ENCODE results near the gene PCCA. TPM values are rescaled to one million over a fixed set of nuclear protein-coding genes. Genes with fewer than 3 reads are reported as not detected.

The PCCA gene
- total RNA-seq, 4 donors from 2014 or later = 24.8 to 122 (median 53.0) TPM

DNA sequence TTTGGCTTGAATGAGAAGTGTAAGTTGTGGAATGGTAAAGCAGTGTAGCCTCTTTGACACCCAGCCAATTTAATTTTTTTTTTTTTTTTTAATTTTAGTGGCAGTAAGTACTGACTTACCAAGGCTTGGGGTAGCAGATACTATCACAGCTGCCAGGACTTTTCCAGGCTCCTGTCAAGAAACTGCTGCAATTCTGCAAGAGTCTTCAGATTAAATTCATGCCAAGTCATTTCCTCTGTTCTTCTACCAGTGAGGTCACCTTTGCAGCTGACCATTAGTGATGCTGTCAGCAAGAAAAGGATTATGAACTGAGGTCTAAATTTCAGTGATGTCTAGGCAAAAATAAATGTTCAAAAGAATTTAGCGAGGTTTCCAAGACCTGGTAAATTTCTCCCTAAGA, 408.5 kb downstream of the PCCA start:
- Histone ChIP-seq H3K36me3 (no peaks in the 10 kb centered on the region), H3K4me1 (no peaks in the 10 kb centered on the region), H3K4me3 (no peak overlapping the region), H3K9me3 (no peaks in the 10 kb centered on the region), H3K27ac (no peak overlapping the region), H3K27me3 (no peaks in the 10 kb centered on the region)
- no peak for TF ChIP-seq POLR2A (IDR thresholded peaks at IDR 0.05)
- TF ChIP-seq, protein P1, sequence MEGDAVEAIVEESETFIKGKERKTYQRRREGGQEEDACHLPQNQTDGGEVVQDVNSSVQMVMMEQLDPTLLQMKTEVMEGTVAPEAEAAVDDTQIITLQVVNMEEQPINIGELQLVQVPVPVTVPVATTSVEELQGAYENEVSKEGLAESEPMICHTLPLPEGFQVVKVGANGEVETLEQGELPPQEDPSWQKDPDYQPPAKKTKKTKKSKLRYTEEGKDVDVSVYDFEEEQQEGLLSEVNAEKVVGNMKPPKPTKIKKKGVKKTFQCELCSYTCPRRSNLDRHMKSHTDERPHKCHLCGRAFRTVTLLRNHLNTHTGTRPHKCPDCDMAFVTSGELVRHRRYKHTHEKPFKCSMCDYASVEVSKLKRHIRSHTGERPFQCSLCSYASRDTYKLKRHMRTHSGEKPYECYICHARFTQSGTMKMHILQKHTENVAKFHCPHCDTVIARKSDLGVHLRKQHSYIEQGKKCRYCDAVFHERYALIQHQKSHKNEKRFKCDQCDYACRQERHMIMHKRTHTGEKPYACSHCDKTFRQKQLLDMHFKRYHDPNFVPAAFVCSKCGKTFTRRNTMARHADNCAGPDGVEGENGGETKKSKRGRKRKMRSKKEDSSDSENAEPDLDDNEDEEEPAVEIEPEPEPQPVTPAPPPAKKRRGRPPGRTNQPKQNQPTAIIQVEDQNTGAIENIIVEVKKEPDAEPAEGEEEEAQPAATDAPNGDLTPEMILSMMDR (IDR thresholded peaks at IDR 0.05) = no peak
- no peak for DNase-seq
- intact Hi-C loops (cut with DNase I; ENCODE audit: low total_unique reads) = no loop called here

GRCh38 chr13:100502446-100502845, 413.6 kb downstream of the PCCA start:
- TF ChIP-seq POLR2A (IDR thresholded peaks at IDR 0.05) = no peak
- TF ChIP-seq, protein P1 (IDR thresholded peaks at IDR 0.05) = no peak
- no peak for DNase-seq
- H3K36me3 ChIP-seq = no peaks in the 10 kb centered on the region
- intact Hi-C loops (cut with DNase I; ENCODE audit: low total_unique reads) = no loop called here
- H3K4me3 ChIP-seq = no peak overlapping the region
- H3K9me3 ChIP-seq = no peaks in the 10 kb centered on the region
- no peaks in the 10 kb centered on the region for H3K4me1 ChIP-seq
- H3K27me3 ChIP-seq = no peaks in the 10 kb centered on the region
- H3K27ac ChIP-seq = no peak overlapping the region

GRCh38 chr13:100503622-100504021, 414.7 kb downstream of the PCCA start:
- Histone ChIP-seq H3K9me3 (no peaks in the 10 kb centered on the region), H3K4me3 (no peak overlapping the region), H3K27ac (no peak overlapping the region), H3K4me1 (no peaks in the 10 kb centered on the region), H3K27me3 (no peaks in the 10 kb centered on the region), H3K36me3 (no peaks in the 10 kb centered on the region)
- TF ChIP-seq, protein P1 (IDR thresholded peaks at IDR 0.05) = no peak
- TF ChIP-seq POLR2A (IDR thresholded peaks at IDR 0.05) = no peak
- DNase-seq = no peak
- intact Hi-C loops (cut with DNase I; ENCODE audit: low total_unique reads) = no loop called here

DNA sequence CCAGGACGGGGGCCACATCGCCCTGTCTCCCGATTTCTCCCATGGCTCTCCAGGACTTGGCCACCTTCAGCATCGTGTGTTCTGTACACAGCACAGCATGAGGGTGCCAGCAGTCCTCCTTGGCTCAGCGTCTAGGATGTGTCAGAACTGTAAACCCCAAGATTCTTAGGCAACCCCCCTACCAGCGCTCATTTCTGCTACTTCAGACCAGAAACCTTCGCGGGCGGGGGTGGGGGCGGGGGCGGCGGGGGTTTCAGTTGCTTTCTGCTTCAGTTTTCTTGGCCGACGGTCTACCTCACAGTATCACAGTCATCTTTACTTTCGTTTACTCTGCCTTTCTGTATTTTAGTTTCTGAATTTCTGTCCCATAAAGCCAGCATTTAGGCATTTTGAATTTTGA, 417.3 kb downstream of the PCCA start:
- H3K36me3 ChIP-seq = no peaks in the 10 kb centered on the region
- no peaks in the 10 kb centered on the region for H3K9me3 ChIP-seq
- TF ChIP-seq, protein P1 (IDR thresholded peaks at IDR 0.05) = no peak
- H3K4me1 ChIP-seq = no peaks in the 10 kb centered on the region
- DNase-seq = no peak
- no peak overlapping the region for H3K4me3 ChIP-seq
- intact Hi-C loops (cut with DNase I; ENCODE audit: low total_unique reads) = no loop called here
- no peak overlapping the region for H3K27ac ChIP-seq
- H3K27me3 ChIP-seq = no peaks in the 10 kb centered on the region

GRCh38 chr13:100506600-100507422, 417.9 kb downstream of the PCCA start:
- no peaks in the 10 kb centered on the region for H3K27me3 ChIP-seq
- no peak overlapping the region for H3K27ac ChIP-seq
- H3K4me1 ChIP-seq = no peaks in the 10 kb centered on the region
- no peaks in the 10 kb centered on the region for H3K9me3 ChIP-seq
- intact Hi-C loops (cut with DNase I; ENCODE audit: low total_unique reads) = no loop called here
- H3K36me3 ChIP-seq = no peaks in the 10 kb centered on the region
- no peak overlapping the region for H3K4me3 ChIP-seq
- DNase-seq = no peak
- TF ChIP-seq, protein P1 (IDR thresholded peaks at IDR 0.05) = no peak
